LNCAP (cell line): ENCODE data around the gene ZSWIM4.
A peak's percentile ranks its signal among the peaks of the same experiment; 100 is the strongest.

Experiments
- TF ChIP-seq, protein P1 (sequence below): fragments of 450-650 bp; IDR thresholded peaks from 2 replicates; pipeline ENCODE4 v1.5.1; 2017; ENCODE audit warnings: mild to moderate bottlenecking

ZSWIM4 gene

DNA sequence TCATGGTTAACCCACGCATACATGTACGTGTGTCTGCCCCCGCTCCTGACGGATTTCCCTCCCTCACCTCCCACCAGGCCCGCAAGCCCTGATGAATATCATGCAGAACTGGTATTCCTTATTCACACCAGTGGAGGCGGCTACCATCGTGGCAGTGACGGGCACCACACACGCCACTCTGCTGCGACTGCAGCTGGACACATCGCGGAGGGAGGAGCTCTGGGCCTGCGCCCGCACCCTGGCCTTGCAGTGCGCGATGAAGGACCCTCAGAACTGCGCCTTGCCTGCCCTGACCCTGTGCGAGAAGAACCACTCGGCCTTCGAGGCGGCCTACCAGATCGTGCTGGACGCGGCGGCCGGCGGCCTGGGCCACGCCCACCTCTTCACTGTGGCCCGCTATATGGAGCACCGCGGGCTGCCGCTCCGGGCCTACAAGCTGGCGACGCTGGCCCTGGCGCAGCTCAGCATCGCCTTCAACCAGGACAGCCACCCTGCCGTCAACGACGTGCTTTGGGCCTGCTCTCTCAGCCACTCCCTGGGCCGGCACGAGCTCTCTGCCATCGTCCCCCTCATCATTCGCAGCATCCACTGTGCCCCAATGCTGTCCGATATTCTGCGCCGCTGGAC lies 35.0 kb downstream of the ZSWIM4 start:
- TF ChIP-seq, protein P1, sequence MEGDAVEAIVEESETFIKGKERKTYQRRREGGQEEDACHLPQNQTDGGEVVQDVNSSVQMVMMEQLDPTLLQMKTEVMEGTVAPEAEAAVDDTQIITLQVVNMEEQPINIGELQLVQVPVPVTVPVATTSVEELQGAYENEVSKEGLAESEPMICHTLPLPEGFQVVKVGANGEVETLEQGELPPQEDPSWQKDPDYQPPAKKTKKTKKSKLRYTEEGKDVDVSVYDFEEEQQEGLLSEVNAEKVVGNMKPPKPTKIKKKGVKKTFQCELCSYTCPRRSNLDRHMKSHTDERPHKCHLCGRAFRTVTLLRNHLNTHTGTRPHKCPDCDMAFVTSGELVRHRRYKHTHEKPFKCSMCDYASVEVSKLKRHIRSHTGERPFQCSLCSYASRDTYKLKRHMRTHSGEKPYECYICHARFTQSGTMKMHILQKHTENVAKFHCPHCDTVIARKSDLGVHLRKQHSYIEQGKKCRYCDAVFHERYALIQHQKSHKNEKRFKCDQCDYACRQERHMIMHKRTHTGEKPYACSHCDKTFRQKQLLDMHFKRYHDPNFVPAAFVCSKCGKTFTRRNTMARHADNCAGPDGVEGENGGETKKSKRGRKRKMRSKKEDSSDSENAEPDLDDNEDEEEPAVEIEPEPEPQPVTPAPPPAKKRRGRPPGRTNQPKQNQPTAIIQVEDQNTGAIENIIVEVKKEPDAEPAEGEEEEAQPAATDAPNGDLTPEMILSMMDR: no peak

DNA sequence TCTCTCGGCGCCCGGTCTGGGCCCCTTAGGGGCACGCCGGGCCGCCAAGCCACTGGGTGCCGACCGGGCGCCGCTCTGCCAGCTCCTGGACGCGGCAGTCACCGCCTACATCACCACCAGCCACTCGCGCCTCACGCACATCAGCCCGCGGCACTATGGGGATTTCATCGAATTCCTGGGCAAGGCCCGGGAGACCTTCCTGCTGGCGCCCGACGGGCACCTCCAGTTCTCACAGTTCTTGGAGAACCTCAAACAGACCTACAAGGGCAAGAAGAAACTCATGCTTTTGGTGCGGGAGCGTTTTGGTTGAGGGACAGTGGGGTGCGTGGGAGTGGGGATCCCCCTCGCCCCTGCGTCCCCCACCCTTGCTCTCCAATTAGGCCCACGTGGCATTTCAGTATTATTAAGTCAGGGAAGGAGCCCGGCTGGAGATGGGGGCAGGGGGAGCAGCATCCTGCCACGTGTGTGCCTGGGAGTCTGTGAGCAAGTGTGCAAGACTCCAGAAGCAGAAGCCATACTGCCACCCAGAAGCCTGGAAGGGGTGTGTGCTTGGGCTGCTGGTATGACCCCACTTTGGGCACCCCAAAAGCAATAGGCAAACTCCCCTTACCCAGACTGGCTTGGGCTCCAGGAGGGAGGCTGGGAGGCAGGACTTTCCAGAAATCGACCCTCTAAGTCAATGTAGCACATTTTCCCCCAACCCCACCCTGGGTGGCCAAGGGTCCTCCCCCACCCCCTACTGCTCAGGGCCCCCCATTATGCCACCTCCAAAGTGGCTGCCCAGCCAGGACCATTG lies 35.7 kb downstream of the ZSWIM4 start:
- TF ChIP-seq, protein P1: no peak

DNA sequence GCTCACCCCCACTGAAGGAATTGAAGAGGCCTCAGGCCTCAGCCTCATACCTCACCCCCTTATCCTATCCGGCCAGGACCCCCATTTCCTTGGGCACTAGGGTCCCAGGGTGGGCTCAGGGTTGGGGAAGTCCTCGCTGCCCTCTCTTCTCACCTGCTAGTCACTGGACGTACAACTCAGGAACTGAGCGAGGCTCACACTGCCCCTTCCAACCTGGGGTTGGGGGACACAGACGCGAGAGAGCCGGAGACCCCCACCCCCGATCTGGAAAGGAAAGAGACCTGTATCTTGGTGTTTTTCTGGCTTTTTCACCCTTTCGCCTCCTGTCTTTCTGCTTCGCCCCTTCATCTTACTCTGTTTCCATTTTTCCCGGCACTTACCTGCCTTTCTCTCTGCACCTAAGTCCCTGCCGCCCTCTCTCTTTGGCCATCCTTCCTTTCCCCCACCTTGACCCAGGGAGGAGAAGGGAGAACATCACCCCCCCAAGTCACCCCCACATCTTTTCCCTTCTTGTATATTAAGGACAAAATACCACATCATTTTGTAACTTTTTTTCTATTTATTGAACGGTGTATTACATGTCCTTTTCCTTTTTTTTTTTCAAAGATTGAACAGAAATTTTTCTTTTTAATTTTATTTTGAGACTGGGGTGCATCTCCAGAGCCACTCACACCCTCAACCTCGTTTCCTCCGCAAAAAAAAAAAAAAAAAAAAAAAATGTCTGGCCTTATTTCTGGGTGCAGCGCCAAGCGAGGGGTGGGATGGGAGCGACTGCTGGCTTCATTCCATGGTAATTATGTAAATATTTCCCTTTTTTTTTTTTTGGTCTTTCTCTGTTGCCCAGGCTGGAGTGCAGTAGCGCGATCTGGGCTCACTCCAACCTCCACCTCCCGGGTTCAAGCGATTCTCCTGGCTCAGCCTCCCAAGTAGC lies 36.6 kb downstream of the ZSWIM4 start:
- TF ChIP-seq, protein P1: no peak

DNA sequence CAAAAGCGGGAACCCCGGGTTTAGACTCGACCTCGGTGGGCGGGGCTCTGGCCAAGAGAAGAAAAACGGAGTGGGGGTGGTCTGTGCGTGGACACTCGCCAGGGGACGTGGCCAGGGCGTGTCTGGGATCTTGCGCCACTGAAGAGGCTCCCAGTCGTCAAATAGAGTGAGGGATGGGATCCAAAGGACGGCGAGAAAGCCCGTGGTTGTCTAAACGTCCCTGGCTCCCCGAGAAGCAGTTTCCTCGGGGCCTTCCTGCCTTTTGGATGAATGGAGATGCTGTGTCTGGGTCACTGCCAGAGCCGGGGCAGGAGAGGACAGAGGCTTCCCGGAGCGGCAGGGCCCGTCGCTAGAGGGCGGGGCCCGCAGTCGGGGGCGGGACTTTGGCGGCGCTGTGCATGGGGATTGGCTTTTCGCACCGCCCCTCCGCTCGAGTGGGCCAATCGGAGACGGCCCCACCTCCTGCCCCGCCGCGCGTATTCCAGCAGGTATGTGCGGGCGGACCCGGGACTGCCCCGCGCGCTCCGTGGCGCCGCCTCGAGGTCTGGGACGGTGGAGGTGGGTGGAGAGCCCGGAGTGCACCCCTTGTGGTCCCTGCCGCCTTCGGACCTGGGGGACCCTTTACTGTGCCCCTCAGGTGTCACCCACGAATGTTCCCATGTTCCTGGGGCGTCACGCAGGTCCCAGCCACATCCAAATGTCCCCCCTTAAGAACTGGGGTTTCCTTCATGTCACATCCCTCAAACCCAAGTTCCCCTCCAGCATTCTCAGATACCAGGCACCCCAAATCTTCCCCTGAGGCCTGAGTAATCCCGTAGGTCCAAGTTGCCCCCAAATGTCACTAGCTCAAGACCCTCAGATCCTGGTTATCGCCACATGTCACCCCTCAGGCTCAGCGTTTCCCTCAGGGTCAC lies 38.3 kb downstream of the ZSWIM4 start:
- TF ChIP-seq, protein P1: peak; percentile 55; the same call in 1 of the 2 replicates

DNA sequence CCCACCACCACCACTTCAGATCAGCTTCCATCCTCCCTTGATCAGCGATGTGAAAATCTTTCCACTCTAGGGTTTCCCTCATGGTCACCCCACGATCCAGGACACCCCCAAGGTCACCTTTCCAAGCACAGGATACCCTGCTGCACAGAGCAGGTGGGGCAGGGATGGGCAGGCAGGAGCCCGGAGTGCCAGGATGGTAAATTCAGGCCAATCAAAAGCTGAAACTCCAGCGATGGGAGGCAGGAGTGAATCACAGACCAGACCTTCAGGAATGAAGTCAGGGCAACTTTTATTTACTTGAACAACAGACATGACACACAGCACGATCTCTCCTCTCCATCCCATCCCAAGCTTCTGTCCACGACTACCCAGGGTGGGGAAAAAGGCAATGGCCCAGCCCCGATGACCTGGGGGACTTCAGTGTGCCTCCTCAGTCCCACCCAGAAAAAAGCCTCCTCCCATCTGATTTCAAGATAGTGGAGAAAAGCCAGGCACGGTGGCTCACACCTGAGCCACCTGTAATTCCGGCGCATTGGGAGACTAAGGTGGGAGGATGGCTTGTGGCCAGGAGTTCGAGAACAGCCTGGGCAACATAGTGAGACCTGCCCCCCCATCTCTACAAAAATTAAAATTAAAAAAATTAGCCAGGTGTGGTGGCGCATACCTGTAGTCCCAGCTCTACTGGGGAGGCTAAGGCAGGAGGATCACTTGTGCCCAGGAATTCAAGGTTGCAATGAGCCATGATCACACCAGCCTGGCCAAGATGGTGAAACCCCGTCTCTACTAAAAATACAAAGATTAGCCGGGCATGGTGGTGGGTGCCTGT lies 39.2 kb downstream of the ZSWIM4 start:
- TF ChIP-seq, protein P1: no peak

DNA sequence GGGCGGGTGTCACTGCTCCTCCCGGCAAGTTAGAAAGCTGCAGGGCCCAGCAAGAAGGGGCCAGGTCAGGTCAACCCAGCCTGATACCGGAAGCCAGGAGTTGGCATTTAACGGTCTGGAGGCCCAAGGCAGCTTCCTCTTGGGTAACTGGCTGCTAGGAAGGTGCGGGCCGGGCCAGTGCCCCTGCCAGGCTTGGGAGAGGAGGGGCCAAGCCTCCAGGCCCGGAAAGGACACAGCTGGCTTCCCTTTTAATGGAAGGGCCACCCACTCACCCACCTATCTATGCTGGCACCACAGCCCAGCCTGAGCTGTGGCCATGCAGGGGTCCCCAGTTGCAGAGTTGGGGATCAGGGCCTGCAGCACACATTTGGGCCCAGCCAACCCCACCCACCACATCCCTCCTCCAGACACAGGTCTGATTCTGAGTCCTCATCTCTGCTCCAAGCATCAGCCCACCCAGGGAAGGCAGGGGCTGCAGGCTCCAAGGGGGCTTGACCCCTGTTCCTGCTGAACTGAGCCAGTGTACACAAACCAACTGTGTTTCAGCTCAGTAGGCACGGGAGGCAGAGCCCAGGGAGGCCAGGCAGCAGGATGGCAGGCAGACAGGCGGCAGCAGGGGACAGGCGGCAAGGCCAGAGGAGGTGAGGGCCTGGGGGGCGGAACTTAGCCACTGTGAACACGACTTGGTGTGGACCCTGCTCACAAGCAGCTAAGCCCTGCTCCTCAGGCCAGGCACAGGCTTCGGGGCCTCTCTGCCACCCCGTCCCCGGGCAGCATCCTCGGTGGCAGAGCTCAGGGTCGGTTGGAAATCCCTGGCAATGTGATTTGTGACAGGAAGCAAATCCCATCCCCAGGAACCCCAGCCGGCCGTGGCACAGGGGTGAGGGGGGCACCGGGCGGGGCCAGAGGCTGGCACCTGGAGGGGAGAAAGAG lies 40.8 kb downstream of the ZSWIM4 start:
- TF ChIP-seq, protein P1: no peak
